Measurements from ENCODE around the gene TBC1D1. TPM values are rescaled to one million over a fixed set of nuclear protein-coding genes. Genes with fewer than 3 reads are reported as not detected.

TBC1D1 gene
- total and polyA plus RNA-seq, 2 donors (not counting 3 experiments of a cell fraction or from before 2014, with no cell fraction given), result 63.5 to 116 TPM

DNA sequence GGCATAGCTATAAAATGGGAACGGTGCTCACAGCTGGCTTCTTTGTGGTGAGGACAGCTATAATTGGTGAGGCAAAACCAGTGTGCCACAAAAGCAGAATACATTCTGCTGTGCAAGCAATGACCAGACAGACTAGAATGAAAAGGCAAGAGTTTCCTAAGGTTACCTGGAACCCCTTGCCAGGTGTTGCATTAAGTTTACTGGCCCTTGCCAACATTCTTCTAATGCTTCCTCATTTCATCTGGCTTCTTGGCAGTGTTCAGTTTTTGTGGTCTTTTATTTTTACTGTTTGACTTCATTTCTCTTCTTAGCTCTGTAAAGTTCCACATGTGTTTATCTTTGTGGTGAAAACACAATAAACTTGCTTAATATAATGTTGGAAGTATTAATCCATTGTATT is 200.8 kb downstream of the TBC1D1 start:
- H2AFZ ChIP-seq (ENCODE audit: low read depth, low read length), result no peak overlapping the region
- FAIRE-seq (no peak), DNase-seq (ENCODE audit: low read depth, low spot score) (no peak)
- POLR2A ChIA-PET, result no interaction called here
- H3K9me1 ChIP-seq (replicated peaks; ENCODE audit: control insufficient read depth, extremely low read depth, insufficient read depth, low read length), result no peaks in the 10 kb centered on the region
- H3K4me3 ChIP-seq (replicated peaks in 1 of 3; ENCODE audit: insufficient read depth in 1 of 3, low read depth in 1 of 3, low read length in 3 of 3), result no peak overlapping the region
- peaks cover 7% of the 10 kb centered on the region for H3K4me1 ChIP-seq (ENCODE audit: control insufficient read depth, extremely low read depth, insufficient read depth, low read length)
- no peaks in the 10 kb centered on the region for H3K27me3 ChIP-seq (ENCODE audit: control insufficient read depth in 2 of 2, insufficient read depth in 2 of 2, low read length in 2 of 2)
- H3K4me2 ChIP-seq (ENCODE audit: insufficient read depth, low read length), result no peak overlapping the region
- dilution Hi-C loops (cut with MboI; ENCODE audit: extremely low pct_ligation_motif_present, low sequenced_read_pairs), result no loop called here
- H3K79me2 ChIP-seq (ENCODE audit: control insufficient read depth, insufficient read depth, low read length), result no peaks in the 10 kb centered on the region
- no peak overlapping the region for H3K9ac ChIP-seq (replicated peaks; ENCODE audit: extremely low read depth, insufficient read depth, low read length)
- BruUV-seq (replicated peaks), result no TSS peak
- intact Hi-C loops (cut with micrococcal nuclease), result no loop called here
- peaks cover 0 to 1% of the 10 kb centered on the region in 2 experiments for H3K36me3 ChIP-seq (ENCODE audit: control insufficient read depth in 2 of 2, extremely low read depth in 1 of 2, insufficient read depth in 2 of 2, low read length in 2 of 2)
- CTCF ChIA-PET, result interaction anchor here (1.2 kb wide), 1 partner anchor 20 kb away, joined by 3 read pairs; no protein-coding TSS in a partner anchor
- TF ChIP-seq CTCF (IDR thresholded peaks at IDR 0.05; ENCODE audit: extremely low read depth in 1 of 2, insufficient read depth in 1 of 2, low read depth in 1 of 2, low read length in 2 of 2) (no peak), FOS (IDR thresholded peaks at IDR 0.05; ENCODE audit: borderline replicate concordance, insufficient read depth, low read length) (no peak), MAX (IDR thresholded peaks at IDR 0.05; ENCODE audit: insufficient read depth, insufficient read length) (no peak), POLR2A (IDR thresholded peaks at IDR 0.05; ENCODE audit: low read depth, low read length) (no peak), EZH2 (IDR thresholded peaks at IDR 0.05; ENCODE audit: borderline replicate concordance, low read depth, low read length, severe bottlenecking) (no peak), GATA2 (IDR thresholded peaks at IDR 0.05; ENCODE audit: insufficient read depth, insufficient read length, low read depth, low read length) (no peak), JUN (IDR thresholded peaks at IDR 0.05; ENCODE audit: borderline replicate concordance, insufficient read depth, insufficient read length, low read depth) (no peak), MYC (IDR thresholded peaks at IDR 0.05; ENCODE audit: low read depth, low read length) (no peak)
- no peaks in the 10 kb centered on the region for H3K9me3 ChIP-seq (replicated peaks; ENCODE audit: control insufficient read depth, insufficient read depth, low read length)
- no peak overlapping the region for H3K27ac ChIP-seq (ENCODE audit: insufficient read depth, low read depth, low read length)
- no peaks in the 10 kb centered on the region for H4K20me1 ChIP-seq (replicated peaks; ENCODE audit: control insufficient read depth, extremely low read depth, insufficient read depth, low read length)

Data from endothelial cell of umbilical vein (primary cell).